ENCODE measurements around the gene TRERF1.

DNA sequence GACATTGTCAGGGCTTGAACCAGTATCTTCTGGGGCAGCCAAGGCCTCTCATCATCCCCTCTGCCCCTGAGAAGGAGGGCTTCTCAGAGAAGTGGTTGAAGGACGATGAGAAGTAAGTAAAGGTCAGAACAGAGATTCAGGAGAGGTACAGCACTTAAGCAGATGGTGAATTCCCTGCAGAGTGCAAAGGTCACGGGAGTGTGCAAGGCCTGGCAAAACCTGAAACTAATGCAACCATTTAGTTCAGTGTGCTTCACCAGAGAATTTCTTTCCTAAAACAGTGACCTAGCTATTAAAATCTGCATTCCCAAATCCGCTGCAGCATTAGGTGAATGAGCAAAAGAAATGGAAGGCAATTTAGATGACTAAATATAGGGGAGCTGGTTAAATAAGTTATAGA is 58.4 kb downstream of the TRERF1 start:
- TF ChIP-seq, protein P1, sequence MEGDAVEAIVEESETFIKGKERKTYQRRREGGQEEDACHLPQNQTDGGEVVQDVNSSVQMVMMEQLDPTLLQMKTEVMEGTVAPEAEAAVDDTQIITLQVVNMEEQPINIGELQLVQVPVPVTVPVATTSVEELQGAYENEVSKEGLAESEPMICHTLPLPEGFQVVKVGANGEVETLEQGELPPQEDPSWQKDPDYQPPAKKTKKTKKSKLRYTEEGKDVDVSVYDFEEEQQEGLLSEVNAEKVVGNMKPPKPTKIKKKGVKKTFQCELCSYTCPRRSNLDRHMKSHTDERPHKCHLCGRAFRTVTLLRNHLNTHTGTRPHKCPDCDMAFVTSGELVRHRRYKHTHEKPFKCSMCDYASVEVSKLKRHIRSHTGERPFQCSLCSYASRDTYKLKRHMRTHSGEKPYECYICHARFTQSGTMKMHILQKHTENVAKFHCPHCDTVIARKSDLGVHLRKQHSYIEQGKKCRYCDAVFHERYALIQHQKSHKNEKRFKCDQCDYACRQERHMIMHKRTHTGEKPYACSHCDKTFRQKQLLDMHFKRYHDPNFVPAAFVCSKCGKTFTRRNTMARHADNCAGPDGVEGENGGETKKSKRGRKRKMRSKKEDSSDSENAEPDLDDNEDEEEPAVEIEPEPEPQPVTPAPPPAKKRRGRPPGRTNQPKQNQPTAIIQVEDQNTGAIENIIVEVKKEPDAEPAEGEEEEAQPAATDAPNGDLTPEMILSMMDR (IDR thresholded peaks at IDR 0.05): no peak
- no peak for TF ChIP-seq POLR2A (IDR thresholded peaks at IDR 0.05)
- no peak for TF ChIP-seq EP300 (IDR thresholded peaks at IDR 0.05)
